DOHH2 (cell line): ENCODE measurements around the gene MR1.

Experiments used
- EZH2phosphoT487 ChIP-seq: fragments of 200-600 bp; sonication (generic); IDR thresholded peaks from 2 replicates; pipeline ENCODE4 v1.6.1; 2017; ENCODE audit warnings: borderline replicate concordance, mild to moderate bottlenecking, antibody characterized with exemption, low read length, moderate library complexity, mixed read lengths
- TF ChIP-seq, protein P1 (sequence below): fragments of 200-600 bp; sonication (generic); IDR thresholded peaks from one replicate; pipeline ENCODE4 v1.5.1; 2014; ENCODE audit warnings: antibody characterized with exemption, mild to moderate bottlenecking, low read depth, low read length; ENCODE audit not compliant: poor library complexity, severe bottlenecking

DNA sequence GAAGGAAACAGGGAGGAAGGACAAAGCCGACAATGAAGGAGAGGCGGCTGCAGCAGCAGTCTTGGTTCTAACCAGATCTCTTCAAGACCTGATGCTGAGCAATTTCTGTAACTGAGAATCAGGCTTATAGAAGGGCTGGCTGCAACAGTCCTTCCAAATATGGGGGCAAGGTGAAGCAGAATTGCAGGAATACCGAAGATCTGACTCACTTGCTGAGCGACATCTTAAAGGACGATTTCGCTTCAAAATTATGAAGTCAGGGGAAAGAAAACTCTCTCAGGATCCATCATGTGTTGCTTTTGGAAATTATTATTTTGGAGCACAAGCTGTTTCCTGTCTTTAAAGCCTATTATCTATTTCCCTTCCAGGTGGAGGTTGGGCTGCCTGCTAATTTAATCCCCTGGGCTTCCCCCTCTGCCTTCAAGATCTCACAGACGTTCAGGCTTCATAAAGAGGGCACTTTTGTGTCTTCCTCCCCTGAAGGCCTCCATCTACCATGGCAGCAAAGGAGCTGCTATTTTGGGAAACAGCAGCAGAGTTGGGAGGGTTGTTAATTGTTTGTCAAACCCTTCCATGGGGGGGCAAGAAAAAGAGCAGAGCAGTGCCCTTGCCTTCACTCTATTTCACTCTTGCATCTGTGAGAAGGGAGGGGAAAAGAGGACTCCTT is 43.9 kb downstream of the MR1 start:
- TF ChIP-seq, protein P1, sequence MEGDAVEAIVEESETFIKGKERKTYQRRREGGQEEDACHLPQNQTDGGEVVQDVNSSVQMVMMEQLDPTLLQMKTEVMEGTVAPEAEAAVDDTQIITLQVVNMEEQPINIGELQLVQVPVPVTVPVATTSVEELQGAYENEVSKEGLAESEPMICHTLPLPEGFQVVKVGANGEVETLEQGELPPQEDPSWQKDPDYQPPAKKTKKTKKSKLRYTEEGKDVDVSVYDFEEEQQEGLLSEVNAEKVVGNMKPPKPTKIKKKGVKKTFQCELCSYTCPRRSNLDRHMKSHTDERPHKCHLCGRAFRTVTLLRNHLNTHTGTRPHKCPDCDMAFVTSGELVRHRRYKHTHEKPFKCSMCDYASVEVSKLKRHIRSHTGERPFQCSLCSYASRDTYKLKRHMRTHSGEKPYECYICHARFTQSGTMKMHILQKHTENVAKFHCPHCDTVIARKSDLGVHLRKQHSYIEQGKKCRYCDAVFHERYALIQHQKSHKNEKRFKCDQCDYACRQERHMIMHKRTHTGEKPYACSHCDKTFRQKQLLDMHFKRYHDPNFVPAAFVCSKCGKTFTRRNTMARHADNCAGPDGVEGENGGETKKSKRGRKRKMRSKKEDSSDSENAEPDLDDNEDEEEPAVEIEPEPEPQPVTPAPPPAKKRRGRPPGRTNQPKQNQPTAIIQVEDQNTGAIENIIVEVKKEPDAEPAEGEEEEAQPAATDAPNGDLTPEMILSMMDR = no peak
- no peak for TF ChIP-seq EZH2phosphoT487
